Caki2 (cell line): ENCODE results near the gene TYMS. TPM values are rescaled to one million over a fixed set of nuclear protein-coding genes. Genes with fewer than 3 reads are reported as not detected.

Source experiments
- DNase-seq: peaks from one replicate; pipeline ENCODE4 v3.0.0-alpha.2; 2015; ENCODE audit warnings: low read depth
- in situ Hi-C: cut with HindIII; loops from 2 replicates; pipeline ENCODE4 v1.10.0; 2016; ENCODE audit warnings: low sequenced_read_pairs, low pct_unique_long_range_greater_than_20kb, mixed read lengths
- total RNA-seq: library from RNA; depleted of rRNA; stranded (reverse); fragments of >200 nt; shearing (Covaris generic); gene quantifications from 2 replicates; pipeline ENCODE4 v1.2.3, GENCODE V29; 2014; ENCODE audit warnings: low replicate concordance

Gene TYMS
- total RNA-seq, 1 experiment from 2014 or later, result 173 TPM

- no peak for DNase-seq
- in situ Hi-C loops, result no loop called here
Measured at GRCh38 chr18:634551-635045, 22.9 kb upstream of the TYMS start.

DNA sequence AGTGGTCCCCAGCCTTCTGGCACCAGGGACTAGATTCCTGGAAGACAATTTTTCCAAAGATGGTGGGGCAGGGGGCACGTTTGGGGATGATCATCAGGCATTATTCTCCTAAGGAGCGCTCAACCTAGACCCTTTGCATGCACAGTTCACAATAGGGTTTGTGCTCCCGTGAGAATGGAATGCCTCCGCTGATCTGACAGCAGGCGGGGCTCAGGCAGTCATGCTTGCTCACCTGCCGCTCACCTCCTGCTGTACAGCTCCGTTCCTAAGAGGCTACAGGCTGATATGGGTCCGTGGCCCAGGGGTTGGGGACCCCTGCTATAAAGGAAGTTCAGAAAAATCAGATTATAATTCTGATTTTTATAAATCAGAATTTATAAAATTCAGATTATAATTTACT is 22.3 kb upstream of the TYMS start:
- no peak for DNase-seq
- in situ Hi-C loops, result no loop called here

- DNase-seq, result no peak
- in situ Hi-C loops, result no loop called here
Measured at GRCh38 chr18:641224-641623, 16.2 kb upstream of the TYMS start.

- peak; percentile 23 for DNase-seq
- in situ Hi-C loops, result no loop called here
Measured at GRCh38 chr18:644395-645004, 13.0 kb upstream of the TYMS start.

- in situ Hi-C loops, result no loop called here
- no peak for DNase-seq
Measured at GRCh38 chr18:647304-647703, 10.1 kb upstream of the TYMS start.

DNA sequence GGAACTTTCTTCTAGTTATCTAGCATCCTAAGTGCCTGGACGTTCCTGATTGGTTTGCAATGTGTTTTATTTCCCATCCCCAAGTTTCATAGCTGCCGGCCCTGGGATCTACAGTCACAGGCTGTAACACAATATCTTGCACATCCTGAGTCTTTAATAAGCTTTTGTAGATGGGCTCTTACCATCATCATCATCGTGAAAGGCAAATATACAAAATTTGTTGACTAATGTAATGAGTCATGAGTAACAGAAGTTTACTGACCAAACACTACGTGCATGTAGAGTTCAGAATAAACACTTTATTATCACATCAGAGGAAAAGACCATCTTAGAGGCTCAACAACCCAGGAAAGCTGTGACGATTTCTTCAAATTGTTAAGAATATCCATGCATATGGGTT is 8.1 kb upstream of the TYMS start:
- in situ Hi-C loops, result no loop called here
- DNase-seq, result no peak

GRCh38 chr18:650428-650858 is 7.0 kb upstream of the TYMS start:
- in situ Hi-C loops, result no loop called here
- no peak for DNase-seq

DNA sequence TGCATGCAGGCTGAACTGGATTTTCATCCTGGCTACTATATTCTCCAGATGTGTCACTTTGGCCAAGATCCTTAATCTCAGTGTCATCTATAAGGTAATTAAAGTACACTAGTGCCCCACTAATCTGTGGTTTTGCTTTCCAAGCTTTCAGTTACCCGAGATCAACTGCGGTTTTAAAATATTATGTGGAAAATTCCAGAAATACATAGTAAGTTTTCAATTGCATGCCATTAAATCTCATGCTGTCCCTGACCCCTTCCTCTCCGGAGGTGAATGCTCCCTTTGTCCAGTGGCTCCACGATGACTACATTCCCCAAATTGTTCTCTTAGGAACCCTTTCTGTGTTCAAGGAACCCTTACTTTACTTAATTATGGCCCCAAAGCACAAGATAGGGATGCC is 5.3 kb upstream of the TYMS start:
- in situ Hi-C loops, result no loop called here
- DNase-seq, result no peak

- DNase-seq, result no peak
- in situ Hi-C loops, result no loop called here
Measured at GRCh38 chr18:653512-653911, 3.9 kb upstream of the TYMS start.

GRCh38 chr18:654601-655000 is 2.9 kb upstream of the TYMS start:
- DNase-seq, result no peak
- in situ Hi-C loops, result no loop called here

GRCh38 chr18:655445-655844 is 2.0 kb upstream of the TYMS start:
- in situ Hi-C loops, result no loop called here
- DNase-seq, result no peak

GRCh38 chr18:658001-658946 is 821 bp downstream of the TYMS start:
- in situ Hi-C loops, result no loop called here
- DNase-seq, result peak; percentile 95

- no peak for DNase-seq
- in situ Hi-C loops, result no loop called here
Measured at GRCh38 chr18:658947-659533, 1.6 kb downstream of the TYMS start.

DNA sequence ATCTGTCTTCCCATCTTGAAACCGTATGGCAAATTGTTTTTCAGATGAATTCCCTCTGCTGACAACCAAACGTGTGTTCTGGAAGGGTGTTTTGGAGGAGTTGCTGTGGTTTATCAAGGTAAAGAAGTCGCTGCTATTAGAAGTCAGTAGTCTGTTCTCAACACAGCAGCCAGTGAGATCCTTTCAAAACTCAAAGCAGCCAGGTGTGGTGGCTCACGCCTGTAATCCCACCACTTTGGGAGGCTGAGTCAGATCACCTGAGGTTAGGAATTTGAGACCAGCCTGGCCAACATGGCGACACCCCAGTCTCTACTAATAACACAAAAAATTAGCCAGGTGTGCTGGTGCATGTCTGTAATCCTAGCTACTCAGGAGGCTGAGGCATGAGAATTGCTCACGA is 2.1 kb downstream of the TYMS start:
- no peak for DNase-seq
- in situ Hi-C loops, result no loop called here

- in situ Hi-C loops, result no loop called here
Measured at GRCh38 chr18:662197-662596, 4.7 kb downstream of the TYMS start.

DNA sequence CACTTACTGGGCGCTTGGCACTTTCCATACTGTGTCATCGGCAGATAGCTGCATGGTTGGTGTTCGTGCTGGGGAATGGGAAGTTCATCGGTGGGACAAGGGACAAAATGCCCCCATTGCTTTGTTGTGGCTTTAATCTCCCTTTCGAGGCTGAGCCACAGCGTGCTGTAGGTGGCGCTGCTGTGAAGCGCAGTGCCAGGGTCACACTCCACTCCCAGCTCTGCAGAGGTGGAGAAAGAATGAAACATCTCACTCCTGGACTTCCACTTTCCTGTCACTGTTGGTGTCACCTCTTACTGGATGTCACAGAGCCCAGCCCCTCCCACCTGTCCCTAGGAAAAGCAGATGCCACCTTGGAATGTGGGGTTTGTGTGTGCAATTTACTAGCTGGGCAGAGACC is 8.7 kb downstream of the TYMS start:
- in situ Hi-C loops, result no loop called here
- DNase-seq, result no peak

More at GRCh38 chr18:662197-662596, 4.7 kb downstream of the TYMS start:
- no peak for DNase-seq

- DNase-seq, result no peak
- in situ Hi-C loops, result no loop called here
Measured at GRCh38 chr18:666628-667027, 9.2 kb downstream of the TYMS start.

DNA sequence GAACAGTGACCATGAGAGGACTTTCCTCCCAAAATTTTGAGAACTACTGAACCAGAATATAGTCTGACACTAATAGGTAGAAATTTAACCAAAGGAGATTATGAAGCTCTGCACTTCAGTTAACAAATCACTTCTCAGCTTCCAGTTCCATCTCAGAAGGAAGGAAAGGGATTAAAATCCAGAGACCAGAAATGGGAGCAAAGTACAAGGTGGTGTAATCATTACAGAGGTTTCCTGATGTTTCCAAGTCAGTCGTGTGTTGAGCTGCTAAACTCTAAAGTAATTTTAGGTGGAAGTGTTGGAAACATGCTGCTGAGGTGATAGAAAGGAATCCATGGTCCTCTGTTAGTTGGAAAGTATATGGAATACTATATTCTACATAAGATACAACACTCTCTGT is 10.8 kb downstream of the TYMS start:
- DNase-seq, result no peak
- in situ Hi-C loops, result no loop called here

GRCh38 chr18:669077-669476 is 11.6 kb downstream of the TYMS start:
- no peak for DNase-seq
- in situ Hi-C loops, result no loop called here
